PC-3 (cell line): ENCODE data around the gene DEK. TPM values are rescaled to one million over a fixed set of nuclear protein-coding genes. Genes with fewer than 3 reads are reported as not detected.
"Not testable (repeated sequence)": the region's sequence is repeated elsewhere in the genome, so short reads cannot be mapped to it uniquely, and the experiment has no call there.

Source experiments
- ATAC-seq: fragments of 200-7000 bp; cut with Tn5 transposase; 2 replicates; pipeline ENCODE4 v1.9.1; 2020; ENCODE audit warnings: mild to moderate bottlenecking, moderate library complexity
- BruUV-seq: library from RNA; stranded (reverse); fragments of 400-500 nt; replicated peaks from 2 replicates; lab custom pipeline; 2021; lab: Mats Ljungman, UMichigan
- CTCF ChIA-PET: fragments of 300-600 bp; sonication (Branson Sonifier 250); formaldehyde crosslinking; loops from one replicate; lab custom pipeline; 2022; ENCODE audit warnings: antibody characterized with exemption; lab: Charles Lee
- POLR2A ChIA-PET: fragments of 300-600 bp; sonication (Branson Sonifier 250); formaldehyde crosslinking; loops from one replicate; lab custom pipeline; 2022; ENCODE audit warnings: antibody characterized with exemption; ENCODE audit not compliant: unreplicated experiment; lab: Charles Lee
- DNase-seq: peaks from one replicate; pipeline ENCODE4 v3.0.0-alpha.2; 2015
- H2AFZ ChIP-seq: fragments of 300-600 bp; sonication (generic); 2 replicates; pipeline ENCODE4 v1.6.0; 2016; ENCODE audit warnings: antibody characterized with exemption, low read length
- H3F3A ChIP-seq: fragments of 300-600 bp; sonication (generic); one replicate; pipeline ENCODE4 v1.6.0; 2017; ENCODE audit warnings: antibody characterized with exemption, low read length, control low read depth, mild to moderate bottlenecking; ENCODE audit not compliant: unreplicated experiment
- H3K27ac ChIP-seq: fragments of 300-600 bp; sonication (generic); 2 replicates; pipeline ENCODE4 v1.5.1; 2016; ENCODE audit warnings: mild to moderate bottlenecking, low read length
- H3K27me3 ChIP-seq: fragments of 300-600 bp; sonication (generic); 2 replicates; pipeline ENCODE4 v1.6.1; 2016; ENCODE audit warnings: low read length, mixed read lengths
- H3K36me3 ChIP-seq: fragments of 300-600 bp; sonication (generic); 2 replicates; pipeline ENCODE4 v1.6.1; 2016; ENCODE audit warnings: low read depth, mixed run types, low read length, mixed read lengths
- H3K4me1 ChIP-seq: fragments of 300-600 bp; sonication (generic); 2 replicates; pipeline ENCODE4 v1.5.1; 2016; ENCODE audit warnings: low read length; ENCODE audit not compliant: insufficient read depth
- H3K4me2 ChIP-seq: fragments of 300-600 bp; sonication (generic); 2 replicates; pipeline ENCODE4 v1.6.0; 2016; ENCODE audit warnings: low read length
- H3K4me3 ChIP-seq: fragments of 300-600 bp; sonication (generic); 2 replicates; pipeline ENCODE4 v1.5.1; 2016; ENCODE audit warnings: mild to moderate bottlenecking, low read length, mixed read lengths
- H3K79me2 ChIP-seq: fragments of 300-600 bp; sonication (generic); 2 replicates; pipeline ENCODE4 v1.6.1; 2017; ENCODE audit warnings: low read length, mixed read lengths
- H3K9ac ChIP-seq: fragments of 300-600 bp; sonication (generic); 2 replicates; pipeline ENCODE4 v1.6.0; 2016; ENCODE audit warnings: mild to moderate bottlenecking, low read length
- H3K9me2 ChIP-seq: fragments of 300-600 bp; sonication (generic); replicated peaks from 2 replicates; pipeline ENCODE4 v1.6.1; 2016; ENCODE audit warnings: mixed run types, low read length, mixed read lengths
- H3K9me3 ChIP-seq: fragments of 300-600 bp; sonication (generic); 2 replicates; pipeline ENCODE4 v1.6.1; 2016; ENCODE audit warnings: low read length, mixed read lengths
- H4K20me1 ChIP-seq: fragments of 300-600 bp; sonication (generic); 2 replicates; pipeline ENCODE4 v1.6.1; 2016; ENCODE audit warnings: low read length, mixed read lengths
- CTCF ChIP-seq: fragments of 300-600 bp; sonication (generic); conservative IDR thresholded peaks from 2 replicates; pipeline ENCODE4 v1.5.1; 2017; ENCODE audit warnings: antibody characterized with exemption, low read depth, mild to moderate bottlenecking, low read length
- EZH2 ChIP-seq: fragments of 300-600 bp; sonication (generic); IDR thresholded peaks from one replicate; pipeline ENCODE4 v1.6.1; 2017; ENCODE audit warnings: antibody characterized with exemption, mild to moderate bottlenecking, low read length; ENCODE audit not compliant: unreplicated experiment
- EZH2phosphoT487 ChIP-seq: fragments of 300-600 bp; sonication (generic); IDR thresholded peaks from 2 replicates; pipeline ENCODE4 v1.6.1; 2018; ENCODE audit warnings: mild to moderate bottlenecking, antibody characterized with exemption, low read length, borderline replicate concordance
- intact Hi-C: fragments of 100-400 bp; cut with micrococcal nuclease; formaldehyde crosslinking; loops from 2 replicates; pipeline ENCODE4 v1.9.0; 2023
- total RNA-seq: library from RNA; depleted of rRNA; stranded (reverse); fragments of >200 nt; gene quantifications from 2 replicates; pipeline ENCODE4 v1.2.3, GENCODE V29; 2014

DEK gene
- total RNA-seq, 1 experiment from 2014 or later: 155 TPM

DNA sequence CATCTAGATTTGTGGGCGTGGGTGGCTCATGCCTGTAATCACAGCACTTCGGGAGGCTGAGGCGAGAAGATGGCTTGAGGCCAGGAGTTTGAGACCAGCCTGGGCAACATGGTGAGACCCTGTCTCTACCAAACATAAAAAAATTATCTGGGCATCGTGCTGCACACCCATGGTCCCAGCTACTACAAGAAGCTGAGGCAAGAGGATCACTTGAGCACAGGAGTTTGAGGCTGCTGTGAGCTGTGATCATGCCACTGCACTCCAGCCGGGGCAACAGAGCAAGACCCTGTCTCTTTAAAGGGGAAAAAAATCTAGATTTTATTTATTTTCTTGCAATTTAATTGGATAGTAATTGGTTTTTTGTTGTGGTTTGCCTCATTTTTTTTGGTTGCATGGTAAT is 53.6 kb downstream of the DEK start:
- no peaks in the 10 kb centered on the region for H3K9me3 ChIP-seq
- H4K20me1 ChIP-seq: no peaks in the 10 kb centered on the region
- no peaks in the 10 kb centered on the region for H3K27me3 ChIP-seq
- intact Hi-C loops: no loop called here
- ATAC-seq (no peak), DNase-seq (no peak)
- no peak overlapping the region for H3K4me2 ChIP-seq
- CTCF ChIA-PET: interaction anchor here (0.5 kb wide), 1 partner anchor 143 kb away, joined by 4 read pairs; no protein-coding TSS in a partner anchor
- no peaks in the 10 kb centered on the region for H3K9me2 ChIP-seq
- H2AFZ ChIP-seq: no peak overlapping the region
- H3K4me1 ChIP-seq: 0 out of 2 replicates have a peak, but pooled peaks cover under 1% of the 10 kb centered on the region
- no peaks in the 10 kb centered on the region for H3K36me3 ChIP-seq
- H3K9ac ChIP-seq: no peak overlapping the region
- no peaks in the 10 kb centered on the region for H3K79me2 ChIP-seq
- no peak overlapping the region for H3K4me3 ChIP-seq
- no peak overlapping the region for H3K27ac ChIP-seq
- BruUV-seq: no TSS peak
- TF ChIP-seq EZH2 (no peak), EZH2phosphoT487 (no peak), CTCF (no peak)
- POLR2A ChIA-PET: no interaction called here
- H3F3A ChIP-seq: no peaks in the 10 kb centered on the region

GRCh38 chr6:18209539-18210197 is 54.7 kb downstream of the DEK start:
- POLR2A ChIA-PET: no interaction called here
- Histone ChIP-seq H2AFZ (no peak overlapping the region), H3K36me3 (no peaks in the 10 kb centered on the region)

DNA sequence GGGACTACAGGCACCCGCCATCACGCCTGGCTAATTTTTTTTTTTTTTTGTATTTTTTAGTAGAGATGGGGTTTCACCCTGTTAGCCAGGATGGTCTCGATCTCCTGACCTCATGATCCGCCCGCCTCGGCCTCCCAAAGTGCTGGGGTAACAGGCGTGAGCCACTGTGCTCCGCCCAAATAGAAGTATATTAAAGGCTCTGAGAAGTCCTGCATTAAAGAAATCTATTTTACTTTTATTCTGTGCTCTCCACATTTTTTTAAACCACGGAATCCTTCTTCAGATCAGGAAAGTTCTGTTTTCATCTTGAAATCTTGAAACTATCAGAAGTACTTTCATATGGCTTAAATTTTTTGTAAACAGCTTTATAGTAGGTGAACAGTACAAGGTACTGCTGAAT is 55.6 kb downstream of the DEK start:
- POLR2A ChIA-PET, intact Hi-C loops, DNase-seq, H3K36me3 ChIP-seq, H3K27me3 ChIP-seq, H3K79me2 ChIP-seq, H3K9me2 ChIP-seq, H3K27ac ChIP-seq, H2AFZ ChIP-seq, H4K20me1 ChIP-seq, BruUV-seq, H3K4me1 ChIP-seq, H3K4me3 ChIP-seq, H3K4me2 ChIP-seq, H3K9me3 ChIP-seq, H3F3A ChIP-seq, ATAC-seq, CTCF ChIA-PET, H3K9ac ChIP-seq: not testable (repeated sequence)

More at GRCh38 chr6:18209539-18210197, 54.7 kb downstream of the DEK start:
- H3K27me3 ChIP-seq: no peaks in the 10 kb centered on the region
- BruUV-seq: no TSS peak
- H3F3A ChIP-seq: no peaks in the 10 kb centered on the region
- no peak overlapping the region for H3K4me2 ChIP-seq
- no peak overlapping the region for H3K27ac ChIP-seq
- intact Hi-C loops: no loop called here
- CTCF ChIA-PET: no interaction called here
- no peak overlapping the region for H3K4me3 ChIP-seq
- H3K9me3 ChIP-seq: no peaks in the 10 kb centered on the region
- TF ChIP-seq CTCF (no peak), EZH2 (no peak), EZH2phosphoT487 (no peak)
- H3K79me2 ChIP-seq: no peaks in the 10 kb centered on the region
- H4K20me1 ChIP-seq: no peaks in the 10 kb centered on the region
- DNase-seq: no peak
- no peaks in the 10 kb centered on the region for H3K4me1 ChIP-seq
- no peak for ATAC-seq
- no peaks in the 10 kb centered on the region for H3K9me2 ChIP-seq
- no peak overlapping the region for H3K9ac ChIP-seq
